Embryonic facial prominence (tissue), 1 donor: ENCODE measurements around the gene C1orf21.

Experiments
- DNase-seq: peaks from one replicate; pipeline ENCODE4 v3.0.0-alpha.2; 2016; ENCODE audit errors: extremely low spot score

C1orf21 gene

DNA sequence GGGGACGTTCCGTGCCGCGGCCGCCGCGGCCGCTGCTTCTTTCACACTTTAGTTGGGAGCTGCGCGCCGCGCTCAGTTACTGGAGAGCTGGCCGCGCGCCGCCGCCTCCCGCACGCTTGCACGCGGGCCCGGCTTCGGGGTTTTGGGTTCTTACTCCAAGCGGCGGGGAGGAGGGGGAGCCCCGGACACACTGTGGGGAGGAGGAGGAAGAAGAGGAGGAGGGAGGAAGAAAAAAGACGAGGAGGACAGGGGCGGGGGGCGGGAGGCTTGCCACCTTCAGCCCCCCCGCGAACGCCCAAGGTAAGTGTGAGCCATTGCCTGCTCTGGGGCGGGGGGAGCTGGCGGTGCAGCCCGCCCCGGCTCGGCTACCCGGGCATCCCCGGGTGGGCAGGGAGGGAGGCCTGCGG lies 243 bp downstream of the C1orf21 start:
- DNase-seq = no peak

DNA sequence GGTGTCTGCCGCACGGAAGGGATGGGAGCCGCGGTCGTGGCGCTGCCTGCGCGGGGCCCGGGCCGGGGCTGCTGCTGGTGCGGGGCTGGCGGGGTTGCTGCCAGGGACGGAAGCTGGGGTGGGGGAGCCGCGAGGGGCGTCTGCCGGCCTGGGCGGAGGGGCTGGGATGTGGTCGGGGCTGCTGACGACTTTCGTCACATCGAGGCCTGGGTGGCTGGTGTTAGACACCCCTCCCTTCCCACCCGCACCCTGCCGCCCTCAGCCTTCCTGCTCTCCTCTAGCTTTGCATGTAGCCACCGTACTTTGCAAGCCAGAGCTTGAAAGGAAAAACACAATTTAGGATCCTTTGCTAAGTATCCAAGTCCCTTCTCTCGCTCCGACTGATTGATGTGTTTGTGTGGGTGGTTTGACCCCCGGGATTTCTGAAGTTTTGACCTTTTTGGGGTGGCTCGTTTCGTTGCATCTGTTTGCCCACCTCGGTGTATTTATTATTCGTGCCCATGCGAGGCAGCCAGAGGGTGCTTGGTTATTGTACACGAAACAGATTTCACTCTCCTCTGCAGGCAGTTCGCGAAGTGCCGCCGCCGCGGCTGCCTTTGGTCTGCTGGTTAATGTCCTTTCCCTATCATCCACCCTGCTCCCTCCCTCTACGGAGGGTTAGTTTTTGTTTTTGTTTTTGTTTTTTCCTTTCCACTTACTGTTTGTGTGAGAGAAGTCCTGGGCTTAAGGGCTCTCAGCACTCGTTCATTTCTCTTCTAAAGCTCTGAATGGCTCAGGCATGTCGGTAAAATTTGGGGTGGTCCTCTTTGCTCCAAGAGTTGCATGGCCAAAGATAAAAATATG lies 868 bp downstream of the C1orf21 start:
- no peak for DNase-seq

DNA sequence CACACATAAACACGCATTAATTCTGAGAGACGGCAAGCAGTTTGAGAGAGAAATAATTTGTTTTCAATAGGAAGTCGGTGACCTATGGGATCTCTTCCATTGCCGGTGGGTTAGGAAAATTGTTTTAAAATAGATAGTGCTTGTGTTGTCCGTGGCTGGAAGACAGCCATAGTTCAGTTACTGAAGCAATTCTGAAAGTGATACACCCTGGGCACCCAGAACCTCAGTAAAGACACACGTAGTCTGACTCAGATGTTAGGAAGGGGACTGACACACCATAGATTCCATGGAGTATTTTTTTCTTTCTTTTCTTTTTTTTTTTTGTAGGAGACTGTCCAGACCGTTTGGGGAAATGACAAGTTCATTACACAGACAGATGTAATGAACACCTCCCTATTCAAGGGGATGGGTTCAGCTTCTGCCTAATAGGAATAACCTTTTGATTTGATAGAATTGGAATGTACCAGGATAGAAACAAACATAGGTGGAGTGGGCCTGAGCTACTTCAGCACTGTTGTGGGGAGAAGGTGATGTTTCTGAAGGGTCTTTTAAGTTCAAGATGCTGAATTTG lies 1.6 kb downstream of the C1orf21 start:
- no peak for DNase-seq

DNA sequence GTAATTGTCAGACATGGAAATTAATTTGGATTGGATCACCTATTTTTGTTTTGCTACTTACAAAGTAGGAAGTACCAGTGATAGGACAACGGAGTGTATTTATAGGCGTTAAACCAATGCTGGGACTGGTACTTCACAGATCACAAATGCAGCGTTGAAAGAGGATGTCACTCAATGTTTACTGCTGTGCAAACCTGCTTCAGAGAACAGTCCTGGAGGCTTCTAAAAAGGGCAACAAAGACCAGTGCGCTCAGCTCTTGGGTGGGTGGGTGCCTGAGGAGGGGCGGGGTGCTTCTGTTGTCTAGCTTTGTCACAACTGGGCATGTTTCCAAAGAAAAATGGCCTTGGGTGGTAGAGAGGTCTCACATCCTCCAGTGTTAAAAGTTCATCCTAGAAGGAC lies 2.1 kb downstream of the C1orf21 start:
- no peak for DNase-seq

DNA sequence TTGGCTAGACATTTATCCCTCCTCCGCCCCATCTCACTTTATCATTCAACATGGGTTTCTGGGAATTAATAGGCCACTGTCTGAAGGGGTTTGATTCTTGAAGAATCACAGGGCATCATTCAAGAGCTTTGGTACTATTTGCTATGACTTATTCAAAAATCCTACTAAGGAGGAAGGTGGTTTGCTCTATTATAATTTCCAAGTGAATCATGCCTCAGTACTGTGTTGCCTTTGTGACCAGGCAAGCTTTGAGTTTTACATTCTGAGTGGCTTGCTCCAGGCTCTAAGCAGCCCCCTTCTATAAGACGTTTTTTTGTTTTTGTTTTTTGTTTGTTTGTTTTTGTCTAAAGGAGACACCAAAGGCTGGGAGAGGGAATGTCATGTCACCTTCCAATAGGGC lies 2.6 kb downstream of the C1orf21 start:
- DNase-seq = no peak

DNA sequence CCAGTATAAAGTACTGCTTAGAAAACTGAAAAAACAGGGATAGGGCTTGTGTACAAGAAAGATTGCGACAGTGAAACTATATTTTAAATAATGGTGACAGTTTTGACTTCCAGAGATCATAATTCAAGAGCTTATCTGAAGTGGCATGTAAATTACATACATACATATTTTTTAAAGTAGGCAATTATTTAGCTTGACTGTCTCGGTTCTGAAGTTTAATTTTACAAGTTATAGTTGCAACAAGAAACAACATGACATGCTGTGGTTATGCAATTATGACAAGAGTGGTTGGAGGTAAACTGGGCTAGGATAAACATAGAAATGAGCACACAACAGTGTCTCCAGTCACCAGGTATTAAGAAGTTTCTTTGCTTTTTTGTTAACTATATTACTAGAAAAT lies 4.1 kb downstream of the C1orf21 start:
- DNase-seq = no peak

DNA sequence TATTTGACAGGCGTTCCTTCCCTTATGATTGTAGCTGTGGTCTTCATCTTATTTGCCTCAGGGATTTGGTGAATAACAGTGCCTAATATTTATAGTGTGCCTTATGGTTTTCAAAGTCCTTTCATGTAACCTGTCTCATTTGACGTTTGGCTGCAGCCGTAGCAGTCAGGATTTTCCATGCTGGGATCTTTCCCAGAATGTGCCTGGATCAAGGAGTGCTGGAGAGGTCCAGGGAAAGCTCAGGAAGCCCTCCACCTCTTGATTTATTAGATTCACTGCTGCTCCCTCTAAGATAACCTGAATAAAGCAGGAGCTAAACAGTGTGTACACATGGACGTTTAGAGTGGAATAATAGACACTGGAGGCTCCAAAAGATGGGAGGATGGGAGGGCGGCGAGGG lies 5.2 kb downstream of the C1orf21 start:
- no peak for DNase-seq

DNA sequence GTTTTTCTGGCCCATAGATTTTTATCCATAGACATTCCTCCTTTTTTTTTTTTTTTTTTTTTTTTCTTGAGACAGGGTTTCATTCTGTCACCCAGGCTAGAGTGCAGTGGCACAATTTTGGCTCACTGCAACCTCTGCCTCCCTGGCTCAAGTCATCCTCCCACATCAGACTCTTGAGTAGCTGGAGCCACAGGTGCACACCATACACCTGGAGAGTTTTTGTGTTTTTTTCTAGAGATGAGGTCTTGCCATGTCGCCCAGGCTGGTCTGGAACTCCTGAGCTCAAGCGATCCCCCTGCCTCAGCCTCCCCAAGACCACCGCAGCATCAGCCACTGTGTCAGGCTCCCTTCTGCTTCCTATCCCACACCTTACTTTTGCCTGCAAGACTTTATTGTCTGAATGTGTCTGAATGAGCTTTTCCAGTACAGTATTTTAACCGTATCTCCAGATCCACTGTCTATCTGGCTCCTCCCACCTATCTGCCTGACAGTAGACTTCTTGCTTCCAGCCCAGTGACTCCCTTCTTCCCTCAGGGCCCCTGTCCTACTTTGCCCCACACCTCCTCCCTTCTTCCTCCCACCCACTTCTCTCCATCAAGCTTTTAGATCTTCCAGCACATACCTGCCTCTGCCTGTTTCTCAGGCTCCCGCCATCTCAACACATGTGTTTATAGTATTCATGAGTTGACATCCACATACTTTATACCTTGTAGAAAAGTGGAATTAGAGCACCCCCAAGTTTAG lies 6.1 kb downstream of the C1orf21 start:
- DNase-seq = no peak

DNA sequence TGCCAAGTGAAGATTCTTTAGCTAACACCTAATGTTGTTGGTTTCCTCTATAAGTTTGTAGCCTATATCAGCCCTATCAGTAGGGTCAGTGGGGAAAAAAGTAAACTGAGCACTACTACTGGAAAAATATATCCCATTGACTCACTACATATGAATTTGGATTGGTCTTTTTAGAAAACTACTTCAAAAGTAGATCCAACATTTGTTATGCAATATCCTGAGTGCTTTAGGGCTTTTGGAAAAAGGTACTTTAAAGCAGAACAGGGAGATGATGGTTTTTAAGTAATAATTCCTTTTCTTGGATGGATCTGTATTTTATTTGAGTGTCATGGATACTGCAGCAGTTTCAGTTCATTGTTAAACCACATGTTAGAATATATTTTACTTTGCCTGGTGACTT lies 7.1 kb downstream of the C1orf21 start:
- no peak for DNase-seq

DNA sequence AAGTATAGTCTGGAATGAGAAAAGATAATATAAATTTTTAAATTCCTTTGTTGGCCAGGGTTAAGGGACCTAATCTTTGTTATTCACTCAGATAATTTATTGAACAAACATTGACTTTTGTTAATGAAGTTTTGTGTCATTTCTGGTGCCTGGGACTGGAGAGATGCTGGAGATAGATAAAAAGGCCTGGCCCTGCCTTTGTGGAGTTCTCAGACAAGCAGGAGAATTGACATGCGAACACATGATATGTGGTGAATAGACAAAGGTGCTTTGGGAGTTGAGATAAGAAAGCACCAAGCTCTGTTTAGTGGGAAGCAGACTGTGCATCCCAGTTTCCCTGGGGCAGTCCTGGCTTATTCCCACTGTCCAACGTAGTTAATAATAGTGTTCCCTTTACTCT lies 8.5 kb downstream of the C1orf21 start:
- no peak for DNase-seq

DNA sequence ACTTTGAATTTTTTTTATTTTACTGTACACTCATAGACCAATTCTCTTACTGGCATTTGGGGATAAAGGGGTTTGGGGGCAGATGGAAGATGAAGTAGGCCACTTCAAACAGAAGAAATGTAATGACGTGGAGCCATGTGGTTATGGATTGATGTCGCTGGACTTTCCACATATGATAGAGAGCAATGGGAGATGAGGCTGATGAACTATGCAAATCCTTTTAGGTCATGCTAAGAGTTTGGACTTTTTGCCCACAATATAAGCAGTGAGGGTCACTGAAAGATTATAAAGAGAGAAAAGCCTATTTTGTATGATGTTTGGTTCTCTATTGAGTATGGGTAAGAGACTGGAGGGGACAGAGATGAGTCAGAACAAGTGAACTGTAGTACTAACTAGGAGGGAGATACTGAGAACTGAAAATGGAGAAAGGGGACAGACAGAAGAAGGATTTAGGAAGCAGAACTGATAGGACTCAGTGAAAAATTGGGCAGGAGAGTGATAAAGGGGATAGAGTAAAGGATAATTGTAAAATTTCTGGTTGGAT lies 9.2 kb downstream of the C1orf21 start:
- DNase-seq = no peak

DNA sequence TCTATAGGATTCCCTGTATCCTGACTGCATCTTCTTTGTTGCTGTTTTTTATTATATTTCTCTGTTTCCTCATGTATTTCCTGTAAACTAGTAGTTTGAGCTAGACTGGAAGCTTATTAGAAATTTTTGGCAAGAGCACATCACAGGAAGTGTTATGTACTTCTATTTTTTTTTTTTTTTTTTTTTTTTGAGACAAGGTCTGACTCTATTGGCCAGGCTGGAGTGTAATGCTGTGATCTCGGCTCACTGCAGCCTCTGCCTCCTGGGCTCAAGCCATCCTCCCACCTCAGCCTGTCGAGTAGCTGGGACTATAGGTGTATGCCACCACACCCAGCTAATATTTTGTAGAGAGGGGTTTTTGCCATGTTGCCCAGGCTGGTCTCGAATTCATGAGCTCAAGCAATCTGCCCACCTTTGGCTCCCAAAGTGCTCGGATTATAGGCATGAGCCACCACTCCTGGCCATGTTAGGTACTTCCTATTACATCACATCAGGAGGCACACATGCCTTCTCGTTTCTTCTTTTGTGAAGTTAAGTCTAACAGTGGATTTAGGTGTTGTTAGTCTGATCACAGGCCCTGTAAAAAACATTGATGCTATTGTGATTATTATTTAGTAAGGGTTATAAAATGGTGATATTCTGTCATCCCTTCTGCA lies 12.5 kb downstream of the C1orf21 start:
- no peak for DNase-seq

DNA sequence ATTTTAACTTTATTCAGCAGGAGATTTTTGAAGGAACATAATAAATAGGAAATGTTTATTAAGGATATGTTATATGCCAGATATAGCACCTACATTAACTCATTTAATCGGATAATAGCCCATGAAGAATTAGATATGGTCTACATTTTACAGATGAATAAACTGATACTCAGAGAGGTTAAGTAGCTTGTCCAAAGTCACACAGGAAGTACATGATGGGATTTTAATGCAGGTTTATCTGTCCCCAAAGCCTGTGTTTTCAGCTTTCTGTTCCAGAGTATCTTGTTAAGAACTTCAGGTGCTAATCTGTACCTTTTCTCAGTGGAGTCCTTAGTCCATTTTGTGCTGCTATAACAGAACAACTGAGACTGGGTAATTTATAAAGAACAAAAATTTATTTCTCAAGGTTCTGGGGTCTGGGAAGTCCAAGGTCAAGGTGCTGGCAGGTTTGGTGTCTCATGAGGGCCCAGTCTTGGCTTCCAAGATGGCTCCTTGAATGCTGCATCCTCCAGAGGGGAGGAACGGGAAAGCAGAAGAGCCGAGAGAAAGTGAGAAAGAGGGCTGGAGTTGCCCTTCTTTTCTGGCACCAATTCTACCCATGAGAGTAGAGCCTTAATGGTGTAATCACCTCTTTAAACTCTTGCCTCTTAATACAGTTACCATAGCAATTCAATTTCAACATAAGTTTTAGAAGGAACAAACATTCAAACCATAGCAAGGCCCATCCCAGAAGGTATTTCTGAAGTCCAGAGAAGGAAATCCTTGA lies 17.3 kb downstream of the C1orf21 start:
- DNase-seq = no peak

DNA sequence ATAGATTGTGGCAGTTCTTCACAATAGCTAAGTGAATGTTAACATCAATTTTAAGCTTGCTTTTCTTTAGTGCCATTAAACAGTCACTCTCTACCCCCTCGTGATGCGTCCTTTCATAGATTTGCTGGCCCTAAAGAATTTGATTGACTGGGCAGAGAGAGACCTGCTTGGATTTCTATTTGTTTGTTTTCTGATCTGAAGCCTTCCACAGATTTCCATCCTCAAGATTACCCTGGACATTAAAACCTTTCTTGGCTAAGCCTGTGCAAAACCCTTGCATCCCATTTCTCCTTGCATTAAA lies 17.8 kb downstream of the C1orf21 start:
- no peak for DNase-seq

DNA sequence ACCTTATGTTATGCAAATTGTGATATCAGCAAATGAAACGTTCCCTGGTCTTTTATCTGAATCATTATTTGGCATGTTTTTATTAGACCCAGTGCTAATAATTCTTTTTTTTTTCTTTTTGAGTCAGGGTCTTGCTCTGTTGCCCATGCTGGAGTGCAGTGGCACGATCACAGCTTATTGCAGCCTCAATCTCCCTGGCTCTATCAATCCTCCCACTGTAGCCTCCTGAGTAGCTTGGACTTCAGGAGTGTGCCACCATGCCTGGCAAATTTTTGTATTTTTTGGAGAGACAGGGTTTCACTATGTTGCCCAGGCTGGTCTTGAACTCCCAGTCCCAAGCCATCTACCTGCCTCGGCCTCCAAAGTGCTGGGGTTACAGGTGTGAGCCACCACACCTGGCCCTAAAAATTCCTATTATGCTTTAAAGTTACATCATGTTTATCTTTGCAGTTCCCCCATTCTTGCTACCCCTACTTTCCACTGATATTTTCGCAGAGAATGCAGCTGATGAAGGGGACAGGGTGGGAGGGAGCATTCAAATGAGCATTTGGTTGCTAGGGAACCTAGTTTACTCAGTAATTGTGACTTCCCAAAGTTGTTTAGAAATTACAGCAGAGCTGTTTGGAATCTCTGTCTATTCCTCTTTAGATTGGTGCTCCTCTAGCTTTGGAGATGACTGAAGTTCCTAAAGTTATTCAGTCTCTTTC lies 18.4 kb downstream of the C1orf21 start:
- no peak for DNase-seq

DNA sequence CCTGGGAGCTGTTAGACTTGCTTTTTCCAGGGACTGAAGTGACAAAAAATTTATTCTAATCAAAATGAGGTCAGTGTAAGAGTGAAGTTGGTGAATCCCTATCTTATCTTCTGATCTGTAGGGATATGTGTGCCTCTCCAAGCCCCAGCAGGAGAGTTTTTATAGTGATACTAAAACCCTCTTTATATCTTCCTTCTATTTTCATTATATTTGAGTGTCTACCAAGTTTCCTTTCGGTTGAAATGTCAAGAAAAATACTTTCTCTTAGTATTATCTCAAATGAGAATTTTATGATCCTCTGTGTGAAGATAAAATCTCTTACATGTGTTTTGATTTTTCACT lies 18.9 kb downstream of the C1orf21 start:
- no peak for DNase-seq

DNA sequence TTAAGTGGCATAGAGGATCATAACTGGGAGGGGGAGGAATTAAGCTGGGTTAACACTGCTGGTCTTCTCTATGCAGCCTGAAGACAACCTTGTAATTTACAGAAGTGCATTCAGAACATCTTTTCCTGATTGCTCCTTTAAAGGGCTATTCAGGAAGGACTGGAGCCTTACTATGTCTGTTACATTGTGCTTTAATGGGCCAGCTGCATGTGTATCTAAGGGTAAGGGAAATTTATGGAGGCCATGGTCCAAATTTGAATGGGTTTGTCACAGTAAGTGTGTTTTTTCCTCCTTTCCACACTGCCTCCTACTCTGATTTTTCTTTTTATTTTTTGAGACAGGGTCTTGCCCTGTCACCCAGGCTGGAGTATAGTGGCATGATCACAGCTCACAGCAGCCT lies 19.6 kb downstream of the C1orf21 start:
- no peak for DNase-seq

DNA sequence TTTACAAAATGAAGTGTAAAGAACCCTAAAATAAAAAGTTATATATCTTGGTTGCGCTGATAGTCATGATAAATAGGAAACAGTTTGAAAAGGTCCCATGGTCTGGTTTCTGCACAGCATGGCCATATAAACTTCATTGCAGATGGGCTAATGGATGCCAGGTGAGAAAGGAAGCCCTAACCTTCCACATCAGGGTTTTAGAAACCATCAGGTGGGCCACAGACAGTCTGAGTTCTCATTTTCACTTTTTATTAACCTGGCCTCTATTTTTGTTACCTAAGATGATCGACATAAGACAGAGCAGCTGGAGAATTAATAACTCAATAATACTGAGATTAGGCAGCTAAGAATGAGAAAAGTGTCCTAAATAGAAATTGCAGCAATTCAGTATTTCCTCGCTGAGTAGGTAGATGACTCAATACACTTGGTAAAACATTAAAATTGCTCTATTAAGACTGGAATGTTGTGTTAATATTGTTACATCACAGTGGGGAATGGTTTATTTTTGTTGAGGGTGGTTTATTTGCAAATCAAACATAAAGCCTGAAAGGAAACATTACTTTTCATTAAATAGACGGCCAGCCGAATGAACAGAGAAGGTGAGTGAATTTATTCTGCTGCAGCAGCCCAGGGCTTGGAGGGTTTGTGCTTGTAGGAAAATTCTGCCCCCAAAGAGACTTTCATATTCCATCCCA lies 21.1 kb downstream of the C1orf21 start:
- no peak for DNase-seq

DNA sequence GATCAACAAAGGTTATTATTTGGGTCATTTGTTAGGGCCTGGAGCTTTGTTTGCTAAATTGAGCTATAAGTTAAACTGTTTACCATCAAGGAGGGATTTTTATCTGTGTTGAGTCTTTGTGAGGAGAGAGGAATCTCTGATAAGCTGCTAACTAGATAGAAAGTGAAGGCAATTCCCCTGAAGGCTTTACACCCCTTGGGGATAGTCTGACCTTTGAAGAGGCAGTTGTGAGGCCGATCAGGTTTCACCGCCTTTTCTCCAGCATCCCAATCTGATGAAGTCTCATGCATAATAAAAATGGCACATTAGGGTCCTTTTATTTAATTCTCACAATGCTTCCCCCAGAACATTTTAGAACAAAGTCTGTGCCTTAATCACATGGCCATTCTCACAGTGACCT lies 21.8 kb downstream of the C1orf21 start:
- no peak for DNase-seq

DNA sequence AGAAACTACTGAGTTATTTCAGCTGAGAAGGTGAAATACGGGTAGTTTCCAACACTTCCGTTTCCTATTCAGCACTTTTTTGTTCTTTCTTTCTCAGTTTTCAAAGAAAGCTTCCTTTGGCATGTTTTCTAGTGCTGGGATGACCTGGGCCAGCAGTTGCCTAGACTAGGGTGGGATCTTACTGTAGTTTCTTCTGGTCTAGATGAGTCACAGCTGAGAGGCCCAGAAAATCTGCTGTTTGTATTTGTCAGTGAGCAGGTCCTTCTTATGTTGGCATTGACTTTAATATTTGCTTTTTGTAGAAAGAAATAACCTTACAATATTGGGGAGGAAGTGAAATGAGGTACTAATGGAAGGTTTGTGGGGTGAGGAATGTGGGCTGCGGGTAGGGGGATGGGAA lies 22.2 kb downstream of the C1orf21 start:
- no peak for DNase-seq

DNA sequence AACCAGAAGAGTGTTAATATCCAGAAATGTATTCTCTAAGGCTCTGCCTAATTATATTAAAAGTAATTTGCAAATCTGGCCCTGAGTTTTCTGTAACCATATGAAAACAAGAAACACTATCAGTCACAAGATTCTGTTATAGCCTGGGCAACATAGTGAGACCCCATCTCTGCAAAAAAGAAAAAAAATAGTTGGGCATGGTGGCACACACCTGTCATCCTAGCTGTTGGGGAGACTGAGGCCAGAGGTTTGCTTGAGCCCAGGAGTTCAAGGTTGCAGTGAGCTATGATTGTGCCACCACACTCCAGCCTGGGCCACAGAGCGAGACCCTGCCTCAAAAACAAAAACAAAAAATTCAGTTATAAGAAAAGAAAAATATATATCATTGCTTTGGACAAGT lies 25.6 kb downstream of the C1orf21 start:
- DNase-seq = no peak
